ENCODE measurements around the gene AP5S1.

- TF ChIP-seq CTCF (IDR thresholded peaks at IDR 0.05) (no peak), POLR2A (IDR thresholded peaks at IDR 0.05) (peak in 1 of 2 donors; percentile 6)
Observed at GRCh38 chr20:3820901-3821727, 767 bp downstream of the AP5S1 start.

All from uterus (tissue), 2 donors.